H1 (cell line): ENCODE results near the gene GPR87. TPM values are rescaled to one million over a fixed set of nuclear protein-coding genes. Genes with fewer than 3 reads are reported as not detected.

Experiments used
- BRCA1 ChIP-seq: IDR thresholded peaks from 2 replicates; pipeline ENCODE4 v1.6.1; 2012; ENCODE audit warnings: low read depth, low read length, improper control_type of control experiment
- GABPA ChIP-seq: IDR thresholded peaks from 2 replicates; pipeline ENCODE4 v1.6.1; 2011; ENCODE audit warnings: mild to moderate bottlenecking, low read length, moderate library complexity, borderline replicate concordance; ENCODE audit not compliant: insufficient read depth
- polyA plus RNA-seq, 7 experiments: library from polyadenylated mRNA; depleted of rRNA in 3 of 7; stranded (reverse) in 5 of 7; unstranded in 2 of 7; fragments of >200 nt in 5 of 7; fragments of 200-250 nt in 2 of 7; gene quantifications; 1 replicate in 5 of 7; 2 replicates in 1 of 7; 4 replicates in 1 of 7; pipeline versions ENCODE4 v1.2.1 to v1.2.3, GENCODE V29; 2011 to 2013; ENCODE audit warnings: missing spikeins in 2 of 7, mixed read lengths in 2 of 7
- total RNA-seq: library from RNA; stranded (reverse); fragmentation: NEBNext Ultra II Directional; extraction: Animal tissue kit (Norgen Biotek cat#: 25700); gene quantifications from 2 replicates; pipeline ENCODE4 v1.2.1, GENCODE V29; 2021

Gene GPR87
- total and polyA plus RNA-seq, 2 of the 8 experiments (the other 6 are each of a cell fraction or from before 2014, with no cell fraction given), result 0.05 TPM; not detected in 1

DNA sequence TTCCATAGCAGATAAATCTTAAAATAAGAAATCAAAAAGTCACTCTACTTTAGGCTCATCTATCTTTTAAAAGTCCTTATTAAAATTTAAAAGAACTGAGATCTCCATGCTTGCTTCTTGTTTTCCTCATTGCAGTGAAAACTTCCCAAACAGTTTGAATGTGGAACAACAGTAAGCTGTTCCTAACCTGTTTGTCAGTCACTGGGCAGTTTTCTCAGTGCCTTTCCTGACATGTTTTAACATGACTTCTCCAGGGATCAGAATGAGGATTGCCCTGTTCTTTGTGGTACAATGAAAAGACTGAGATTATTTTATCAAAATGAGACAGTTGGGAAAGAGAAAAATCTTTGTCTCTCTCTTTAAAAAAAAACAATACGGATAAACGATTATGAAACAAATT lies 774 bp downstream of the GPR87 start (continued):
- TF ChIP-seq BRCA1, result no peak
- no peak for TF ChIP-seq GABPA
- TF ChIP-seq, all 59 proteins: peak for 0
